ENCODE measurements around the gene DDX39A. TPM values are rescaled to one million over a fixed set of nuclear protein-coding genes. Genes with fewer than 3 reads are reported as not detected.
"Not testable (repeated sequence)": the region's sequence is repeated elsewhere in the genome, so short reads cannot be mapped to it uniquely, and the experiment has no call there.

Gene DDX39A
- total RNA-seq, result 59.6 TPM

- peak; percentile 95 for ATAC-seq
Measured at GRCh38 chr19:14419106-14419813, at the start of gene DDX39A. Gene DDX39A, minus strand, starts transcription at chr19:14419341. Its CDS starts 6,121 bp downstream, at chr19:14413220.

GRCh38 chr19:14467816-14468215 lies 48.7 kb upstream of the DDX39A start:
- peak; percentile 24 for ATAC-seq

- ATAC-seq, result no peak
Measured at GRCh38 chr19:14467391-14467790, 48.2 kb upstream of the DDX39A start.

- ATAC-seq, result peak; percentile 7
Measured at GRCh38 chr19:14463747-14464146, 44.6 kb upstream of the DDX39A start.

GRCh38 chr19:14462401-14462800 lies 43.3 kb upstream of the DDX39A start:
- not testable (repeated sequence) for ATAC-seq

GRCh38 chr19:14460935-14461334 lies 41.8 kb upstream of the DDX39A start:
- ATAC-seq, result no peak

- ATAC-seq, result no peak
Measured at GRCh38 chr19:14459703-14460102, 40.6 kb upstream of the DDX39A start.

- ATAC-seq, result not testable (repeated sequence)
Measured at GRCh38 chr19:14452303-14452702, 33.2 kb upstream of the DDX39A start.

- ATAC-seq, result no peak
Measured at GRCh38 chr19:14450876-14451275, 31.7 kb upstream of the DDX39A start.

- peak; percentile 22 for ATAC-seq
Measured at GRCh38 chr19:14450168-14450874, 31.2 kb upstream of the DDX39A start.

GRCh38 chr19:14449321-14449720 lies 30.2 kb upstream of the DDX39A start:
- peak; percentile 80 for ATAC-seq

GRCh38 chr19:14446336-14447036 lies 27.3 kb upstream of the DDX39A start:
- ATAC-seq, result no peak

- ATAC-seq, result no peak
Measured at GRCh38 chr19:14443632-14444216, 24.6 kb upstream of the DDX39A start.

GRCh38 chr19:14442891-14443631 lies 23.9 kb upstream of the DDX39A start:
- no peak for ATAC-seq

GRCh38 chr19:14441041-14441938 lies 22.1 kb upstream of the DDX39A start:
- ATAC-seq, result no peak

- ATAC-seq, result peak; percentile 51
Measured at GRCh38 chr19:14440049-14440448, 20.9 kb upstream of the DDX39A start.

- no peak for ATAC-seq
Measured at GRCh38 chr19:14439014-14439413, 19.9 kb upstream of the DDX39A start.

GRCh38 chr19:14437578-14438140 lies 18.5 kb upstream of the DDX39A start:
- no peak for ATAC-seq

- ATAC-seq, result no peak
Measured at GRCh38 chr19:14435320-14436050, 16.3 kb upstream of the DDX39A start.

Measured in esophagus mucosa (tissue), 1 donor.